ENCODE measurements around the gene SELE.
"Not testable (repeated sequence)": the region's sequence is repeated elsewhere in the genome, so short reads cannot be mapped to it uniquely, and the experiment has no call there.

Gene SELE

GRCh38 chr1:169688377-169688776 lies 45.5 kb downstream of the SELE start:
- in situ Hi-C loops (cut with MboI; ENCODE audit: low sequenced_read_pairs): not testable (repeated sequence)

GRCh38 chr1:169683661-169684060 lies 50.2 kb downstream of the SELE start:
- in situ Hi-C loops (cut with MboI; ENCODE audit: low sequenced_read_pairs): no loop called here

GRCh38 chr1:169683168-169683567 lies 50.7 kb downstream of the SELE start:
- in situ Hi-C loops (cut with MboI; ENCODE audit: low sequenced_read_pairs): not testable (repeated sequence)

GRCh38 chr1:169682071-169682470 lies 51.8 kb downstream of the SELE start:
- in situ Hi-C loops (cut with MboI; ENCODE audit: low sequenced_read_pairs): no loop called here

- in situ Hi-C loops (cut with MboI; ENCODE audit: low sequenced_read_pairs): no loop called here
These were observed 52.7 kb downstream of the SELE start for GRCh38 chr1:169681140-169681539.

GRCh38 chr1:169680377-169681019 lies 53.4 kb downstream of the SELE start:
- in situ Hi-C loops (cut with MboI; ENCODE audit: low sequenced_read_pairs): no loop called here

GRCh38 chr1:169679692-169680091 lies 54.2 kb downstream of the SELE start:
- in situ Hi-C loops (cut with MboI; ENCODE audit: low sequenced_read_pairs): no loop called here

GRCh38 chr1:169676001-169676400 lies 57.9 kb downstream of the SELE start:
- in situ Hi-C loops (cut with MboI; ENCODE audit: low sequenced_read_pairs): no loop called here

Measured in HL-60/S4 treated with phorbol 12-myristate 13-acetate at 8.2 ng/mL for 4 days and 3 days (cell line).